NCI-H187 (cell line): ENCODE data around the gene EEF1E1.
A peak's percentile ranks its signal among the peaks of the same experiment; 100 is the strongest.
"Not testable (repeated sequence)": the region's sequence is repeated elsewhere in the genome, so short reads cannot be mapped to it uniquely, and the experiment has no call there.

ENCODE experiments used
- DNase-seq, 2 experiments: peaks; one replicate each; lab custom pipeline; 2025; lab: John Stamatoyannopoulos, UW

The EEF1E1 gene

GRCh38 chr6:8063761-8064637 is 38.3 kb downstream of the EEF1E1 start, which contains the start of gene BLOC1S5:
Gene BLOC1S5 (minus strand): TSS chr6:8064389. CDS start chr6:8064376, 13 bp downstream.
- DNase-seq: peak; percentile 91 to 93

GRCh38 chr6:8061736-8062135 is 40.6 kb downstream of the EEF1E1 start:
- no peak for DNase-seq

- no peak for DNase-seq
Measured at GRCh38 chr6:8060346-8060745, 42.0 kb downstream of the EEF1E1 start.

DNA sequence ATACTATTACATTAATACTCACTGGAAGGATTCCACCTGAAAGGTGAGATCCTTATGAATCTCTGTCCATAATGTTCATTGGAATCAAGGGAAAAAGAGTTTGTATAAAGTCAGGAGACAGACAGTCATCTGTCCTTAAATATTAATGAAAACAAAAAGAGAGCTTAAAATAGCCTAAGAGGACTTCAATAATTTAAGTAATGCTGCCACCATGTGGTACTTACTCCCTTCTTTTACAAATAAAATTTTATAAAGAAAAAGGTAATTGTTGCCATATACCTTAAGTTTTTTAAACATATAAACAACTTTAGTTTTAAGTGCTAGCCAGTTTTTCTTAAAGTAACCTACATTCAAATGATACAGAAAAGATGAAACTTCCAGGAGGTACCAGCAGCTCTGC is 43.2 kb downstream of the EEF1E1 start:
- no peak for DNase-seq

- DNase-seq: no peak
Measured at GRCh38 chr6:8057793-8058192, 44.6 kb downstream of the EEF1E1 start.

DNA sequence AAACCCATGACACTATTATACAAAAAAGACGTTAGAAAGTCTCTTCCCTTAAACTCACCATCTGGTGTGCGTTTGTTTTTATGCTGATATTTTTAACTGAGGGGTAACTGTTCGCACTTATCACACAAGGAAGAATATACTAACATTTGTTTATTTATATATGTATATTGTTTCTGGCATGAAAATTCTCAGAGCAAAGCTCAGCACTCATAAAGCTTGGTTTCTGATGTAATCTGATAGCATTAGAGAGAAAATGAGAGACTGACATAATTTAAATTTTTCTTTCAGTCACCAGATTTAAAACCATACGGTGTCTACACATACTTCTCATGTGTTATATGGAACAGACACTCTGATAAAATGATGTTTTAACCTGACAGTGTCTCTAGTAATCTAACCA is 45.1 kb downstream of the EEF1E1 start:
- no peak for DNase-seq

DNA sequence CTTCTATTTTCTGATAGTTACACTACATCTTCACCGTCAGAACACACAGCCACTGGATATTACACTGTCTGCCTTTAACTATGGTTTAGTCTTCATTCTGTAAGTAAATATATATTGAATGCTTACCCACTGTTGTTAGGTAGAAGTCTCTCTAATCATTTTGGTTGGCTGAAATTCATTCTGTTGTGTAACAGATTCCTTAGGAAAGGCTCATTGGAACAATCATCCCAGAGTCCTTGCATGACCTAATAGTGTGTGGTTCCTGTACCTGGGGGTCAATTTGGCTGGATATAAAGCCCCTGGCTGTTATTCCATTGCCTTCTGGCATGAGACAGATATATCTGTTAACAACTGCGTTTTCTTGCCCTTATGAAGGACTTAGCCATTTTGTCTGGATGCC is 48.1 kb downstream of the EEF1E1 start:
- DNase-seq: no peak

- no peak for DNase-seq
Measured at GRCh38 chr6:8047541-8048292, 54.6 kb downstream of the EEF1E1 start.

DNA sequence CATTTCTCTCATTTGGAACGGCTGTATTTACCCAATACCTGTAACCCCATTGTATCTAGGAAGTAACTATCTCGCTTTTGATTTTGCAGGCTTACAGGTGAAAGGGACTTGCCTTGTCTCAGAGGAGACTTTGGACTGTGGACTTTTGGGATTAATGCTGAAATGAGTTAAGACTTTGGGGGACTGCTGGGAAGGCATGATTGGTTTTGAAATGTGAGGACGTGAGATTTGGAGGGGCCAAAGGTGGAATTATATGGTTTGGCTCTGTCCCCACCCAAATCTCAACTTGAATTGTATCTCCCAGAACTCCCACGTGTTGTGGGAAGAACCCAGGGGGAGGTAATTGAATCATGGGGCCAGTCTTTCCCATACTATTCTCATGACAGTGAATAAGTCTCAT is 56.6 kb downstream of the EEF1E1 start:
- not testable (repeated sequence) for DNase-seq

GRCh38 chr6:8043221-8043620 is 59.1 kb downstream of the EEF1E1 start:
- no peak for DNase-seq

- DNase-seq: no peak
Measured at GRCh38 chr6:8041913-8042583, 60.3 kb downstream of the EEF1E1 start.

DNA sequence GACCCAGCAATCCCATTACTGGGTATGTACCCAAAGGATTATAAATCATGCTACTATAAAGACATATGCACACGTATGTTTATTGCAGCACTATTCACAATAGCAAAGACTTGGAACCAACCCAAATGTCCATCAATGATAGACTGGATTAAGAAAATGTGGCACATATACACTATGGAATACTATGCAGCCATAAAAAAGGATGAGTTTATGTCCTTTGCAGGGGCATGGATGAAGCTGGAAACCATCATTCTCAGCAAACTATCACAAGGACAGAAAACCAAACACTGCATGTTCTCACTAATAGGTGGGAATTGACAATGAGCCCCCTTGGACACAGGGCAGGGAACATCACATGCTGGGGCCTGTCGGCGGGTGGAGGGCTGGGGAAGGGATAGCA is 68.2 kb downstream of the EEF1E1 start:
- DNase-seq: not testable (repeated sequence)

GRCh38 chr6:8030920-8031319 is 71.4 kb downstream of the EEF1E1 start:
- no peak for DNase-seq
